Vagina (tissue), 2 donors: ENCODE results near the gene DYSF. TPM values are rescaled to one million over a fixed set of nuclear protein-coding genes. Genes with fewer than 3 reads are reported as not detected.

Source experiments
- DNase-seq, 2 donors: peaks; one replicate each; pipeline ENCODE4 v3.0.0-alpha.2; 2017; ENCODE audit errors: extremely low spot score in 2 of 2
- H3K27ac ChIP-seq: fragments of 200-600 bp; sonication (generic); one replicate; pipeline ENCODE4 v1.5.1; 2019
- H3K27me3 ChIP-seq: fragments of 200-600 bp; sonication (generic); one replicate; pipeline ENCODE4 v1.5.1; 2019
- H3K36me3 ChIP-seq, 2 donors: fragments of 200-600 bp; sonication (generic); one replicate each; pipeline ENCODE4 v1.5.1; 2017 to 2019
- H3K4me1 ChIP-seq: fragments of 200-600 bp; sonication (generic); one replicate; pipeline ENCODE4 v1.5.1; 2019
- H3K4me3 ChIP-seq, 2 donors: fragments of 200-600 bp; sonication (generic); 1 replicate in 1 of 2; 2 replicates in 1 of 2; pipeline ENCODE4 v1.5.1; 2016 to 2019
- H3K9me3 ChIP-seq: fragments of 200-600 bp; sonication (generic); one replicate; pipeline ENCODE4 v1.5.1; 2019
- CTCF ChIP-seq, 3 experiments: fragments of 450-650 bp in 2 of 3; fragments of 200-600 bp in 1 of 3; sonication (generic) in 1 of 3; IDR thresholded peaks; one replicate each; pipeline ENCODE4 v1.5.1; 2017 to 2019; ENCODE audit warnings: antibody characterized with exemption in 3 of 3, mild to moderate bottlenecking in 2 of 3, moderate library complexity in 2 of 3
- POLR2A ChIP-seq, 2 donors: fragments of 450-650 bp; IDR thresholded peaks; one replicate each; pipeline ENCODE4 v1.6.1; 2017; ENCODE audit warnings: antibody characterized with exemption in 2 of 2, mild to moderate bottlenecking in 2 of 2, moderate library complexity in 2 of 2
- POLR2AphosphoS5 ChIP-seq, 2 donors: sonication (generic); formaldehyde crosslinking; IDR thresholded peaks; one replicate each; pipeline ENCODE4 v1.9.0; 2017; ENCODE audit warnings: antibody characterized with exemption in 2 of 2, mild to moderate bottlenecking in 2 of 2, low read depth in 1 of 2; ENCODE audit not compliant: insufficient read depth in 1 of 2
- intact Hi-C: fragments of 100-400 bp; cut with DNase I; formaldehyde crosslinking; loops from one replicate; pipeline ENCODE4 v1.15.1; 2023
- total RNA-seq: library from RNA; depleted of rRNA; stranded (reverse); fragments of >200 nt; gene quantifications from one replicate; pipeline ENCODE4 v1.2.3, GENCODE V29; 2016

Gene DYSF
- total RNA-seq, 1 donor from 2014 or later = 10.1 TPM

GRCh38 chr2:71669628-71670429 lies 216.5 kb downstream of the DYSF start:
- no peaks in the 10 kb centered on the region for H3K36me3 ChIP-seq

GRCh38 chr2:71670430-71670795 lies 217.1 kb downstream of the DYSF start:
- Histone ChIP-seq H3K4me1 (no peaks in the 10 kb centered on the region), H3K36me3 (no peaks in the 10 kb centered on the region), H3K4me3 (no peak overlapping the region), H3K27me3 (no peaks in the 10 kb centered on the region), H3K9me3 (no peaks in the 10 kb centered on the region), H3K27ac (no peak overlapping the region)
- intact Hi-C loops = no loop called here
- TF ChIP-seq POLR2AphosphoS5 (IDR thresholded peaks at IDR 0.05; ENCODE audit: insufficient read depth in 1 of 2, low read depth in 1 of 2) = no peak
- no peak for TF ChIP-seq CTCF (IDR thresholded peaks at IDR 0.05)
- TF ChIP-seq POLR2A (IDR thresholded peaks at IDR 0.05) = no peak
- no peak for DNase-seq

More at GRCh38 chr2:71669628-71670429, 216.5 kb downstream of the DYSF start:
- intact Hi-C loops = no loop called here
- no peaks in the 10 kb centered on the region for H3K27me3 ChIP-seq
- no peak overlapping the region for H3K27ac ChIP-seq
- H3K9me3 ChIP-seq = no peaks in the 10 kb centered on the region
- H3K4me3 ChIP-seq = no peak overlapping the region
- TF ChIP-seq POLR2AphosphoS5 (IDR thresholded peaks at IDR 0.05; ENCODE audit: insufficient read depth in 1 of 2, low read depth in 1 of 2) (no peak), POLR2A (IDR thresholded peaks at IDR 0.05) (no peak), CTCF (IDR thresholded peaks at IDR 0.05) (no peak)
- peak in 1 of 2 donors; percentile 81 for DNase-seq
- no peaks in the 10 kb centered on the region for H3K4me1 ChIP-seq

- no peaks in the 10 kb centered on the region for H3K36me3 ChIP-seq
- no peaks in the 10 kb centered on the region for H3K9me3 ChIP-seq
- no peak overlapping the region for H3K27ac ChIP-seq
- no peaks in the 10 kb centered on the region for H3K4me1 ChIP-seq
- DNase-seq = peak; percentile 79
- TF ChIP-seq POLR2A (IDR thresholded peaks at IDR 0.05) (no peak), POLR2AphosphoS5 (IDR thresholded peaks at IDR 0.05; ENCODE audit: insufficient read depth in 1 of 2, low read depth in 1 of 2) (no peak), CTCF (IDR thresholded peaks at IDR 0.05) (no peak)
- H3K4me3 ChIP-seq = no peak overlapping the region
- intact Hi-C loops = no loop called here
- H3K27me3 ChIP-seq = no peaks in the 10 kb centered on the region
These were observed 218.0 kb downstream of the DYSF start for GRCh38 chr2:71671203-71671854.

- peak in 1 of 2 donors; percentile 70 for DNase-seq
- no peak overlapping the region for H3K27ac ChIP-seq
- no peak overlapping the region for H3K4me3 ChIP-seq
- no peaks in the 10 kb centered on the region for H3K36me3 ChIP-seq
- H3K9me3 ChIP-seq = no peaks in the 10 kb centered on the region
- intact Hi-C loops = no loop called here
- no peaks in the 10 kb centered on the region for H3K27me3 ChIP-seq
- no peaks in the 10 kb centered on the region for H3K4me1 ChIP-seq
- no peak for TF ChIP-seq POLR2AphosphoS5 (IDR thresholded peaks at IDR 0.05; ENCODE audit: insufficient read depth in 1 of 2, low read depth in 1 of 2)
- TF ChIP-seq POLR2A (IDR thresholded peaks at IDR 0.05) = no peak
- TF ChIP-seq CTCF (IDR thresholded peaks at IDR 0.05) = no peak
These were observed 218.8 kb downstream of the DYSF start for GRCh38 chr2:71671895-71672825.
